Measurements from ENCODE around the gene SLC52A3.

The SLC52A3 gene

DNA sequence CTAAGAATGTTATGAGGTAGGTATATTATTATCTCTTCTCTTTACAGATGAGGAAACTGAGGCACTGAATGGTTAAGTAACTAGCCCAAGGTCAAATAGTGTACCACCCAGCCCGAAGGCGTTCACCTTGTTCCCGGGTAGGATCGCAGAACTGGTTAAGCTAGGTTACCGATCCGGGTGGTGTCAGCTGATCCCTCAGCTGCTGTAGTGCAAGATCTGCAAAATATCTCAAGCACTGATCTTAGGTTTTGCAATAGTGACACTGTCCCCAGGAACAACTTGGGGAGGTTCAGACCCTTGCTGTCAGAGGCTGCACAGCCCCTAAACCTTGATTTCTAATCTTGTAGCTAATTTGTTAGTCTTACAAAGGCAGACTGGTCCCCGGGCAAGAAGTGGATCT lies 28.1 kb downstream of the SLC52A3 start:
- DNase-seq (ENCODE audit: insufficient read length, low spot score), result no peak
- TF ChIP-seq, protein P1, sequence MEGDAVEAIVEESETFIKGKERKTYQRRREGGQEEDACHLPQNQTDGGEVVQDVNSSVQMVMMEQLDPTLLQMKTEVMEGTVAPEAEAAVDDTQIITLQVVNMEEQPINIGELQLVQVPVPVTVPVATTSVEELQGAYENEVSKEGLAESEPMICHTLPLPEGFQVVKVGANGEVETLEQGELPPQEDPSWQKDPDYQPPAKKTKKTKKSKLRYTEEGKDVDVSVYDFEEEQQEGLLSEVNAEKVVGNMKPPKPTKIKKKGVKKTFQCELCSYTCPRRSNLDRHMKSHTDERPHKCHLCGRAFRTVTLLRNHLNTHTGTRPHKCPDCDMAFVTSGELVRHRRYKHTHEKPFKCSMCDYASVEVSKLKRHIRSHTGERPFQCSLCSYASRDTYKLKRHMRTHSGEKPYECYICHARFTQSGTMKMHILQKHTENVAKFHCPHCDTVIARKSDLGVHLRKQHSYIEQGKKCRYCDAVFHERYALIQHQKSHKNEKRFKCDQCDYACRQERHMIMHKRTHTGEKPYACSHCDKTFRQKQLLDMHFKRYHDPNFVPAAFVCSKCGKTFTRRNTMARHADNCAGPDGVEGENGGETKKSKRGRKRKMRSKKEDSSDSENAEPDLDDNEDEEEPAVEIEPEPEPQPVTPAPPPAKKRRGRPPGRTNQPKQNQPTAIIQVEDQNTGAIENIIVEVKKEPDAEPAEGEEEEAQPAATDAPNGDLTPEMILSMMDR (IDR thresholded peaks at IDR 0.05; ENCODE audit: insufficient read depth, missing control alignments), result no peak
- no peak for FAIRE-seq

GRCh38 chr20:739736-740135 lies 28.6 kb downstream of the SLC52A3 start:
- FAIRE-seq (no peak), DNase-seq (ENCODE audit: insufficient read length, low spot score) (no peak)
- TF ChIP-seq, protein P1 (IDR thresholded peaks at IDR 0.05; ENCODE audit: insufficient read depth, missing control alignments), result no peak

- TF ChIP-seq, protein P1 (IDR thresholded peaks at IDR 0.05; ENCODE audit: insufficient read depth, missing control alignments), result no peak
- FAIRE-seq, result no peak
- DNase-seq (ENCODE audit: insufficient read length, low spot score), result no peak
These were observed 34.4 kb downstream of the SLC52A3 start for GRCh38 chr20:733861-734260.

- no peak for DNase-seq (ENCODE audit: insufficient read length, low spot score)
- FAIRE-seq, result no peak
- TF ChIP-seq, protein P1 (IDR thresholded peaks at IDR 0.05; ENCODE audit: insufficient read depth, missing control alignments), result no peak
These were observed 35.6 kb downstream of the SLC52A3 start for GRCh38 chr20:732727-733126.

DNA sequence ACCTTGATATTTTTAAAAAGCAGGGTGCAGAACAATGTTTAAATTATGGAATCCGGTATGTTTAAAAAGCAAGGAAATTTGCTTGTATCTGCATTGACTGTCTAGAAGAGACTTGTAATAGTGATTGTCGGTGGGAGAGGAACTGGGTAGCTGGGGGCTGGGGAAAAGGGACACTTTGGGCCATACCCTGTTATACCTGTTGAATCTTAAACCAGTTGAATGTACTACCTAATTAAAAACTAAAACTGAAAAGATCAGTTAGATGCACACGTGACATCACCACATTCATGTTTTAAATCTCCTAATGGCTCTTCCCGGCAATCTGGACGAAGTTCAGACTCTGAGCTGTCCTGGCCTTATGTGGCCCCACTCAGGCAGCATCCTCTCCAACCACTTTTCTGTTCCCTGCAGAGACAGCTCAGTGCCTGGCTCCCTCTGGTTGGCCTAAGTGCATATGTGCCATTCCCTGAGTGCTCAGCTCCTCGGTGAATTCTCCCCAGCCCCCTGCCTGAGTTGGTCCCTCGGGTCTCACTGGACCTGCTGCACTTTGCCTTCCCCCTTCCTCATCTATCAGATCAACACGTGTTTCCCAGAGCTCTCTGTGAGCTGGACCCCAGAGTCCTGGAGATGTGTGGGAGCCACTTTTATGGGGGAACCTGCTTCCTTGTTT lies 36.3 kb downstream of the SLC52A3 start:
- DNase-seq (ENCODE audit: insufficient read length, low spot score) (no peak), FAIRE-seq (no peak)
- TF ChIP-seq, protein P1 (IDR thresholded peaks at IDR 0.05; ENCODE audit: insufficient read depth, missing control alignments), result no peak

DNA sequence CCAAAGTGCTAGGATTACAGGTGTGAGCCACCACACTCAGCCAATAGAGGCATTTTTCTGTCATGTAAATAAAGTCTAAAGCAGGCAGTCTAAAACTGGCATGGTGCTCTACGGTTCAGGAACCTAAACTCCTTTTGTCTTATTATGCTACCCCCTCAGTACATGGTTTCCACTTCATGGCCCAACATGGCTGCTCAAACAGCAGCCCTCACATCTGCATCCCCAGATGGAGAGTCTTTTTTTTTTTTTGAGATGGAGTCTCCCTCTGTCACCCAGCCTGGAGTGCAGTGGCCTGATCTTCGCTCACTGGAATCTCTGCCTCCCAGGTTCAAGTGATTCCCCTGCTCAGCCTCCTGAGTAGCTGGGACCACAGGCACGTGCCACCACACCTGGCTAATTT lies 38.3 kb downstream of the SLC52A3 start:
- DNase-seq (ENCODE audit: insufficient read length, low spot score), result no peak
- no peak for FAIRE-seq
- TF ChIP-seq, protein P1 (IDR thresholded peaks at IDR 0.05; ENCODE audit: insufficient read depth, missing control alignments), result no peak

DNA sequence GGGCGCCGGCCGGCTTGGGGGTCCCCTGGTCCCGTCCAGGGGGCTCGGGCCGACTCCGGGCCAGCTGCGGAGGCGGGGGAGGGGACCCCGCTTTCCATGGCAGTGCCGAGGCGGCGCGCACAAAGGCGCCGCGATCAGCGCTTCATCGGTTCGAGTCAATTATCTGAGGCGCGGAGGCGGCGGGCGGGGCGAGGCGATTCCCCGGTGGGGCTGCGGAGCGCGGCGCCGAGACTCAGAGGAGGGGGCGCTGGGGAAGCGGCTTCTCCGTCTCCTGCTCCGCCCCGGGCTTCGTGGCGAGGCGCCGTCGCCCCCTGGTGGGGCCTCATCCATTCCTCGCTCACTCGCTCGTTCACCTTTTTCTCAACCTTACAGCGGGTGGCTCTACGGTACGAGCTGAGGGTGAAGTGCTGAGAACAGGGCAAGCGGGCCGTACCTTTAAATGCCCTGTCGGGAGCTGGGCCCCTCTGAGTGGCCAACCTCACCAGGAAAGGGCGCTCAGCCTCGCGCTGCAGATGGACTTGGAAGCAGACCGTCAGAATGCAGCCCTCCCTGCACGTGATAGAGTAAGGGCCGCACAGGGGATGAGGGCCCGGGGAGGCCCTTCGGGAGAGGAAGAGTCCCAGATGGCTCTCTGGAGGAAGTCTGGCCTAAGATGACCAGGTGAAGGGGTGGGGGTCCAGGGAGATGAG lies 39.9 kb downstream of the SLC52A3 start:
- FAIRE-seq, result no peak
- TF ChIP-seq, protein P1 (IDR thresholded peaks at IDR 0.05; ENCODE audit: insufficient read depth, missing control alignments), result peak; percentile 79

More for the DNA sequence above, 39.9 kb downstream of the SLC52A3 start:
- DNase-seq (ENCODE audit: insufficient read length, low spot score), result peak; percentile 43

Measured in D721Med (cell line).